ENCODE measurements around the gene SCN9A.

Gene SCN9A

DNA sequence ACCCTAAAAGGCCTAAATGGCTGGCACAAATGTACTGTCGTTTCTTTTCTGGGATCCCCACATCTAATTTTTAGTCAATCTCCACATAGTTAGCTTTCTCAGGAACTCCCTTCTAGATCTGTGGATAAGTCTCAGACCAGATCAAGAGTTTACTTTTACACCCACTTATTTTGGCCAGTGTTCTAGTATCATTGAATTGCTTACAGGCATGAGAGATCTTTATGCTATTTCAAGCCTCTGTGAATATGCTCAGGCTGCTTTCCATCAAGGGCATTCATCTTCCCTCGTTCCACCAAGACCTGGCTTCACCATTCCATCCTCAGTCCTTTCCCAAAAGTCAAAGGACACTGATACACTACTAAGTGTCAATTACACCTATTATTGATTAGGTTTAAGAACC, 220.2 kb downstream of the SCN9A start:
- ATAC-seq: no peak
- no peaks in the 10 kb centered on the region for H3K9me3 Mint-ChIP-seq
- H3K4me1 Mint-ChIP-seq: no peaks in the 10 kb centered on the region
- H3K36me3 Mint-ChIP-seq: no peaks in the 10 kb centered on the region
- H3K27ac Mint-ChIP-seq: no peak overlapping the region
- DNase-seq (ENCODE audit: low spot score in 2 of 2): no peak
- H3K4me3 Mint-ChIP-seq: no peak overlapping the region

DNA sequence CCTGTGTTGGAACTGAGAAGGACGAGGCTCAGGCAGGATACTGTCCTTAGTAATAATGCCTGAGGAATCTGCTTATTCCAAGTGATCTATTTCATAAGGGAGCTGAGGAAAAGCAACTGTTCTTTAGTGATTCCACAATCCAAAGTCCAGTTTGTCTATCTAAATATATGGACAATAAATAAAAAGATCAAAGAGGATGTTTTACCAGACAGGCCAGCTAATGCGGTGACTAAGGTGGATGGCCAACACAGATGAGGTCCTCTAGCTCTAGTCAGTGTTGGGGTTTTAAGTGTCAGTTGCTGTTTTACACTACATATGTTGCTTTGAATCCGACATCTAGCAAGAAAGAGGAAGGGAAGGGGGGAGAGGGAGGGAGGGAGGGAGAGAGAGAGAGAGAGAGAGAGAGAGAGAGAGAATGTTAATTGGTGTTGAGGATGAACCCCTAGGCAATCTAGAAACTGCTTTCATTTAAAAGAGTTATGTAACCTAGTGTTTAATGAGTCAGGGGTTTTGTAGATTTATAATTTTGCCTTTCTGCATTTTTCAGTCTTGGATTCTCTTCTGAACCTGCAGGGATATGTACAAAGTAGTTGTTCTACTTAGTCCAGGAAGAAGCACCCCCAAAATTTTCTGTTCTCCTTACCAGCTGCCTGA, 220.9 kb downstream of the SCN9A start:
- ATAC-seq (no peak), DNase-seq (ENCODE audit: low spot score in 2 of 2) (no peak)
- H3K4me3 Mint-ChIP-seq: no peak overlapping the region
- no peaks in the 10 kb centered on the region for H3K36me3 Mint-ChIP-seq
- H3K4me1 Mint-ChIP-seq: no peaks in the 10 kb centered on the region
- no peaks in the 10 kb centered on the region for H3K9me3 Mint-ChIP-seq
- no peak overlapping the region for H3K27ac Mint-ChIP-seq

DNA sequence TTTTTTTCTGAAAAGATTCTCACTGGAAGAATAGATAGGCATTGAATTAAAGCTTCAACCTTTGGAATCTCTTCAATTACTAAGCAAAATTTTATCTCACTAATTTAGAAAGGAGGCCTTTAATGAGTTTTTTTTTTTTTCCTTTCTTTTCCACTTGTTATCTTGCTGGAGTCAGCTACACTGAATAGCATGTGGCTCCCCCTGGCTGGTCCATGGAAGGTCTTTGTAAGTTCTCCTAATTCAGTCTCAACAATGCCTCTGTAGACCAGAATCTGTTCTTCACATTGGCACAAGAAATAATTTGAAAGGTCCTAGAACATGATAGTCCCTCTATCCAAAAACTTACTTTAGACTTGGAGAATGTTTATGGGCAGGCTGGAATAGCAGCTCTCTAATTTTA, 223.7 kb downstream of the SCN9A start:
- Mint-ChIP-seq H3K4me3 (no peak overlapping the region), H3K9me3 (no peaks in the 10 kb centered on the region), H3K4me1 (no peaks in the 10 kb centered on the region), H3K36me3 (no peaks in the 10 kb centered on the region), H3K27ac (no peak overlapping the region)
- ATAC-seq: no peak
- DNase-seq (ENCODE audit: low spot score in 2 of 2): no peak

GRCh38 chr2:166148500-166149400, 227.0 kb downstream of the SCN9A start:
- ATAC-seq (no peak), DNase-seq (ENCODE audit: low spot score in 2 of 2) (no peak)
- no peak overlapping the region for H3K4me3 Mint-ChIP-seq
- no peaks in the 10 kb centered on the region for H3K9me3 Mint-ChIP-seq
- no peak overlapping the region for H3K27ac Mint-ChIP-seq
- H3K36me3 Mint-ChIP-seq: no peaks in the 10 kb centered on the region
- H3K4me1 Mint-ChIP-seq: no peaks in the 10 kb centered on the region

DNA sequence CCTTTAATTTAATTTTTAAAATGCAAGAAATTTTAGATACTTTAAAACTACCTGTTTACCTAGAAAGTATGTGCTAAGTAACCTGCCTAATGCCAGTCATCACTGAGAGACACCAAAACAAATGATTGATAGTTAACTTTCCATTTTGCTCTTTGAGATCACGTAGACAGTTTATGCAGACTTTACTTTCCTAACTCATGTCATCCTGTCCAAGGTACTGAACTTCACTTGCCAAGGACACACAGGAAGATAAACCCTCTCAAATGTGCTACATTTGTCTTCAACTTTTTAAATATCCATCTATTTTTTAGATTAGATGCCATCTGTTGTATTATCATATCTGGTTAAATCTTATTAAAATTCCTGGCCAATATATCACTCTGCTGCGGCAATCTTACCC, 227.9 kb downstream of the SCN9A start:
- no peak overlapping the region for H3K4me3 Mint-ChIP-seq
- H3K9me3 Mint-ChIP-seq: no peaks in the 10 kb centered on the region
- no peaks in the 10 kb centered on the region for H3K4me1 Mint-ChIP-seq
- H3K36me3 Mint-ChIP-seq: no peaks in the 10 kb centered on the region
- DNase-seq (ENCODE audit: low spot score in 2 of 2) (no peak), ATAC-seq (no peak)
- no peak overlapping the region for H3K27ac Mint-ChIP-seq

Data from stimulated activated effector memory CD8-positive, alpha-beta T cell treated with anti-CD3 and anti-CD28 coated beads, Interleukin-12 subunit alpha, Interleukin-12 subunit beta, amount 100 ng/mL, for 72 hours (primary cell).